Small intestine (tissue), 7 donors: ENCODE measurements around the gene HPCAL1. TPM values are rescaled to one million over a fixed set of nuclear protein-coding genes. Genes with fewer than 3 reads are reported as not detected.
A peak's percentile ranks its signal among the peaks of the same experiment; 100 is the strongest.

ENCODE experiments used
- DNase-seq, 2 donors: peaks; one replicate each; pipeline versions ENCODE4 v3.0.0 to v3.0.0-alpha.2; 2013
- FAIRE-seq: peaks from 2 replicates; lab custom pipeline; 2012; peaks lifted over from hg19 to GRCh38; lab: Jason Lieb, UNC
- H3K27ac ChIP-seq, 3 donors: one replicate each; pipeline ENCODE4 v1.5.1; 2013; ENCODE audit warnings: low read length in 2 of 3, mild to moderate bottlenecking in 2 of 3, control low read depth in 1 of 3, inconsistent platforms in 1 of 3, low read depth in 1 of 3, moderate library complexity in 1 of 3
- H3K27me3 ChIP-seq, 3 donors: one replicate each; pipeline ENCODE4 v1.6.1; 2013; ENCODE audit warnings: low read length in 3 of 3, inconsistent platforms in 1 of 3; ENCODE audit not compliant: control insufficient read depth in 3 of 3, insufficient read depth in 3 of 3
- H3K36me3 ChIP-seq, 3 donors: one replicate each; pipeline ENCODE4 v1.6.1; 2013; ENCODE audit warnings: low read length in 3 of 3, inconsistent platforms in 1 of 3, low read depth in 1 of 3, mild to moderate bottlenecking in 1 of 3, moderate library complexity in 1 of 3; ENCODE audit not compliant: control insufficient read depth in 3 of 3, insufficient read depth in 2 of 3
- H3K4me1 ChIP-seq, 3 donors: one replicate each; pipeline ENCODE4 v1.6.1; 2013; ENCODE audit warnings: low read length in 2 of 3, inconsistent platforms in 1 of 3, low read depth in 1 of 3, mild to moderate bottlenecking in 1 of 3, moderate library complexity in 1 of 3; ENCODE audit not compliant: control insufficient read depth in 3 of 3, insufficient read depth in 2 of 3
- H3K4me3 ChIP-seq, 3 donors: one replicate each; pipeline ENCODE4 v1.5.1; 2013; ENCODE audit warnings: low read length in 3 of 3, control low read depth in 1 of 3, inconsistent platforms in 1 of 3, low read depth in 1 of 3, mild to moderate bottlenecking in 1 of 3, moderate library complexity in 1 of 3
- H3K9me3 ChIP-seq, 2 donors: one replicate each; pipeline ENCODE4 v1.6.1; 2013; ENCODE audit warnings: low read depth in 1 of 2, low read length in 1 of 2; ENCODE audit not compliant: control insufficient read depth in 2 of 2, insufficient read depth in 1 of 2
- WGBS, 3 donors: extraction: QIAGEN DNeasy Blood & Tissue Kit; methylation state at CpG; one replicate each; pipeline ENCODE4 v1.1.7; 2013; 5-methylcytosine and 5-hydroxymethylcytosine counted together
- polyA plus RNA-seq, 4 donors: library from polyadenylated mRNA; stranded (reverse) in 3 of 4; unstranded in 1 of 4; fragments of 200-250 nt in 3 of 4; fragments of 120-200 nt in 1 of 4; gene quantifications; one replicate each; pipeline versions ENCODE4 v1.2.1 to v1.2.3, GENCODE V29; 2013
- donor health status: healthy with polysubstance abuse.
- donor health status: control.
- donor health status: control.
- donor health status: Bipolar disorder and iron deficiency.
- donor health status: healthy.

HPCAL1 gene
- polyA plus RNA-seq, 4 donors, result 82.3 to 142 (median 94.2) TPM

DNA sequence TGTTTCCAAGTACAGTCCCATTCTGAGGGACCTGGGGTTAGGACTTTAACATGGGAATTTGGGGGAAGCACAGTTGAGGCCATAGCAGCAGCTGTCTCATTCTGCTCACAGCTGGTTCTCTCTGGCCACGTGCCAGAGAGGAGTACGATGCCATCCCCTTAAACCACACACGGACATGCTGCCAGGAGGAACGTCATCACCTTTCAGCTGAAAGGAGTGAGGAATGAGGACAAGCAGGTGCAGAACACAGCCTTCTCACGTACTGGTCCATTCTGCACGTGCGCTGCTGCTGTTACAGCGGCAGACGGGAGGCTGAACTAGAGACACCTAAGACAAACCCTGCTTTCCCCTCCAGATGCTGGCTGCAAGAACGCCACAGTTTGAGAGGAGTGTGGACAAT lies 111.9 kb downstream of the HPCAL1 start:
- H3K36me3 ChIP-seq, result peaks cover 0 to 60% (median 0%) of the 10 kb centered on the region in 3 donors
- WGBS, 3 donors, result 18 to 56% (median 34%) methylated on average over 10 of the region's 10 CpGs
- H3K4me1 ChIP-seq, result peaks cover 0 to 50% (median 7%) of the 10 kb centered on the region in 3 donors

DNA sequence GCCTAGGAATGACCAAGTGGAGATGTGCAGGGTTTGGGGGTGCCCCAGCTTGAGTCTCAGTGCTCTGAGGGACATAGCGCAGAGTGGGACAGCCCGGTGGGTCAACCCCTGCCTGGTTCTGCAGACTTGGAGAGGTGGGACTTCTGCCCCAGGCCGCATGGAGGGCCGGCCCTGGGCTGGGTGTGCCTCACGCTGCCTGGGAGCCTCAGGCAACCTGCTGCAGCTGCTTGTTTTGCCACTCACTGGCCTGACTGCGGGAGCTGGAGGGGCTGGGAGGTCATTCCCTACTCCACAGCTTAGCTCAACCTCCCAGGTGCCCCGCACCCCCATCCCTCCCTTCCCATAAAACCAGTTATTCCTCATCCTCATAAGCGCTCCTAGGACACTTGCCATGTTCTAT lies 112.3 kb downstream of the HPCAL1 start:
- DNase-seq, result no peak
- 53 to 81% (median 65%) methylated on average over 6 to 8 of the region's 8 CpGs for WGBS, 3 donors
- peak overlapping the region in 1 of 3 donors; percentile 36 for H3K27ac ChIP-seq
- peaks cover 0 to 62% (median 2%) of the 10 kb centered on the region in 3 donors for H3K36me3 ChIP-seq
- FAIRE-seq, result no peak
- peaks cover 0 to 9% of the 10 kb centered on the region in 2 donors for H3K9me3 ChIP-seq
- no peak overlapping the region for H3K4me3 ChIP-seq
- H3K4me1 ChIP-seq, result peaks cover 0 to 47% (median 7%) of the 10 kb centered on the region in 3 donors
- H3K27me3 ChIP-seq, result no peaks in the 10 kb centered on the region

More for the DNA sequence above, 111.9 kb downstream of the HPCAL1 start:
- Histone ChIP-seq H3K27me3 (no peaks in the 10 kb centered on the region), H3K4me3 (no peak overlapping the region), H3K27ac (peak overlapping the region; percentile 36 to 71 (median 53)), H3K9me3 (peaks cover 0 to 9% of the 10 kb centered on the region in 2 donors)
- DNase-seq, result peak in 1 of 2 donors; percentile 54
- FAIRE-seq, result no peak

DNA sequence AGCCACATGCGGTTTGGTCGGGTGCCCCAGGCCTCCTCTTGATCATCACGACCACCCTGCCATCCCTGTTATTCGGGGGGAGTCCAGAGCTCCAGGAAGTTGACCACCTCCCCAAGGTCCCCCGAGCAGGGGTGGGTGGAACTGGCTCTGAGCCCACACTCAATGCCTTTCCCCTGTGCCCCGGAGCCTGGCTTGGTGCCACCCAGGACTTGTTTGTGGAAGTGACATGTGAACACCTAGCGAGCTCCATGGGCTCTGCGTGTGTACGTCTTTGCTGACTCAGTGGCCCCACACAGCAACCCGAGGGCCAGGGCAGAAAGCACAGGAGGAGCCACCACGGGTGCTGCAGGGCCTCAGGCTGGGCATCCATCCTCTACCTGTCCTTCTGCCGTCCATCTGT lies 112.9 kb downstream of the HPCAL1 start:
- 51 to 69% (median 66%) methylated on average over 12 of the region's 12 CpGs for WGBS, 3 donors
- H3K9me3 ChIP-seq, result peaks cover 0 to 9% of the 10 kb centered on the region in 2 donors
- no peak overlapping the region for H3K4me3 ChIP-seq
- H3K27ac ChIP-seq, result no peak overlapping the region
- no peaks in the 10 kb centered on the region for H3K27me3 ChIP-seq
- peaks cover 0 to 41% (median 7%) of the 10 kb centered on the region in 3 donors for H3K4me1 ChIP-seq
- FAIRE-seq, result no peak
- H3K36me3 ChIP-seq, result peaks cover 0 to 65% (median 4%) of the 10 kb centered on the region in 3 donors
- DNase-seq, result no peak

DNA sequence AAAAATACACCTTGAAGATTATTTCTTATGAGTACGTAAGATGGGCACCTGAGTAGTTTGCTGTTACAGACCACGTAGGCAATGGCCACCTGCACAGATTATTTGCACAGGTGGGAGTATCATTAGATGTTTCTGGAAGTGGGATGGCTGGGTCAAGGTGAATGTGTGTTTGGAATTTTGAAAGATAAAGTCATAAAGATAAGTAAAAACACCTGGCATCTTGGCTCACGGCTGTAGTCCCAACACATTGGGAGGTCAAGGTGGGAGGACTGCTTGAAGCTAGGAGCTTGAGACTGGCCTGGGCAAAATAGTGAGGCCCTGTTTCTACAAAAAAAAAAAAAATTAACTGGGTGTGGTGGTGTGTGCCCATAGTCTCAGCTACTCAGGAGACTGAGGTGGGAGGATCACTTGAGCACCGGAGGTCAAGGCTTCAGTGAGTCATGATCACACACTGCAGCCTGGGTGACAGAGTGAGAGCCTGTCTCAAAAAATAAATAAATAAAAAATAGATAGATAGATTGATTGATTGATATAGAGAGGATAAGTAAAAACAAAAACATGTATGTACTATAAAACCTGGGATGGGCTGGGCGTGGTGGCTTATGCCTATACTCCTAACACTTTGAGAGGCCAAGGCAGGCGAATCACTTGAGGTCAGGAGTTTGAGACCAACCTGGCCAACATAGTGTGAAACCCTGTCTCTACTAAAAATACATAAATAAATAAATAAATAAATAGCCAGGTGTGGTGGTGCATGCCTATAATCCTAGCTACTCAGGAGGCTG lies 115.0 kb downstream of the HPCAL1 start:
- WGBS, 3 donors, result 22 to 57% (median 55%) methylated on average over 6 of the region's 6 CpGs
- no peaks in the 10 kb centered on the region for H3K27me3 ChIP-seq
- H3K36me3 ChIP-seq, result peaks cover 0 to 66% (median 4%) of the 10 kb centered on the region in 3 donors
- no peak overlapping the region for H3K27ac ChIP-seq
- H3K9me3 ChIP-seq, result no peaks in the 10 kb centered on the region
- H3K4me1 ChIP-seq, result peaks cover 0 to 30% (median 7%) of the 10 kb centered on the region in 3 donors
- no peak for FAIRE-seq
- H3K4me3 ChIP-seq, result no peak overlapping the region
- peak; percentile 66 to 69 for DNase-seq

DNA sequence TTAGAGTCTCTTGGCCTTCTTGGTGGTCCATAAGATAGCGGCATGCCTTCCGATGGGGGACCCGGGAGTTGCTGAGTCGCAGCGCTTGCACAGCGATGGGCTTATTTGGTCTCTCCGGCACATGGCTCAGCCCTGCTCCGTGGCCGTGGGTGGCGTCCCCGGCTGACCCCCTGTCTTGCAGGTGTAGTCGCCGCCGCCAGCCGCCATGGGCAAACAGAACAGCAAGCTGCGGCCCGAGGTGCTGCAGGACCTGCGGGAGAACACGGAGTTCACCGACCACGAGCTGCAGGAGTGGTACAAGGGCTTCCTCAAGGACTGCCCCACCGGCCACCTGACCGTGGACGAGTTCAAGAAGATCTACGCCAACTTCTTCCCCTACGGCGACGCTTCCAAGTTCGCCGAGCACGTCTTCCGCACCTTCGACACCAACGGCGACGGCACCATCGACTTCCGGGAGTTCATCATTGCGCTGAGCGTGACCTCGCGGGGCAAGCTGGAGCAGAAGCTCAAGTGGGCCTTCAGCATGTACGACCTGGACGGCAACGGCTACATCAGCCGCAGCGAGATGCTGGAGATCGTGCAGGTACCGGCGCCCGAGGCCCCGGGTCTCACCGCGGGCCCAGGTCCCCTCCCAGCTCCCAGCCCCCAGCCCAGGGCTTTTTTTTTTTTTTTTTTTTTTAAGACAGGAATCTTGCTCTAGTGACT lies 117.0 kb downstream of the HPCAL1 start:
- no peak for DNase-seq

DNA sequence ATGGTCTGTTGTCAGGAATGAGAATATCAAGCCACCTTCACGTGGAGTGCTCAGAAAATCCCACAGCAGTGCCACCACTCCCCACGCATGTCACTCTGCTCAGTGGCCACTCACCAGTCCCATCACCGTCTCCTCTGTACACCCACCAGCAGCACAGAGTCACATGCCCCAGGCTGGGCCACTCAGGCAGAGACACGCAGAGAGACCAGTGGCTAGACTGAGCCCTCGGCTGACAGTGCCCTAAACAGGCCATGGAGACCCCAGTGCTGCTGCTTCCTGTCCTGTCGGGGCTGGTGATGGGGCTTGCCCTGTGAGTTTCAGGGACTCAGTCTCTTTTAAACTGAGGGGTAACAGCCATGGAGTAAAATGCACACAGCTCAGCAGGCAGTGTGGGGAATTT lies 119.5 kb downstream of the HPCAL1 start:
- no peak for DNase-seq

More for the DNA sequence above, 117.0 kb downstream of the HPCAL1 start:
- no peak for FAIRE-seq
- peaks cover 0 to 11% (median 1%) of the 10 kb centered on the region in 3 donors for H3K4me1 ChIP-seq
- no peaks in the 10 kb centered on the region for H3K27me3 ChIP-seq
- no peaks in the 10 kb centered on the region for H3K9me3 ChIP-seq
- H3K36me3 ChIP-seq, result peaks cover 6 to 72% (median 8%) of the 10 kb centered on the region in 3 donors
- no peak overlapping the region for H3K27ac ChIP-seq
- WGBS, 3 donors, result 96 to 97% (median 97%) methylated on average over 54 of the region's 54 CpGs
- no peak overlapping the region for H3K4me3 ChIP-seq

DNA sequence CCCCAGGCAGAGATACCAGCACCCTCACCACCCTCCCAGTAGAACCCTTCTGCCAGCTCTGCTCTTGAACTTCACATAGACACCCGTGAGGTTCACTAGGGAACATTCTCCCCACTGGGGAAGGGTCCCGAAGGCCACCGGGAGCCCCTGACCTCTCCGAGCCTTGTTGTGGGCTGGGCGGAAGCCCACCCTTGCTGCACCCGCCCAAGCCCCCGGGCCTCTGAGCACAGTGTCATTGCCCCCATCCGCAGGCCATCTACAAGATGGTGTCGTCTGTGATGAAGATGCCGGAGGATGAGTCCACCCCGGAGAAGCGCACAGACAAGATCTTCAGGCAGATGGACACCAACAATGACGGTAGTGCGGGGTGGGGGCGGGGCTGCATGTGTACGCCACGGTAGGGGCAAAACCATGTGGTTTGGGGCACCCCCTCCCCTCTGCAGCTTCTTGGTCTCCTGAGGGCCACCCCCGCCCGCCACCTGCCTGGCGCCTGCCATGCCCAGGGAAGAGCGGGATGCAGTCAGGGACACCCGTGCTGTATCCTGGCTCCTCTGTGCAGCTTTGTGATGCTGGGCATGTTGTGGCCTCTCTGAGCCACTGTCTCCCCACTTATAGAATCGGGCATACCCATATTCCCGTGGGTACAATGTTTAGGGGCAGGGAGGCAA lies 120.2 kb downstream of the HPCAL1 start:
- no peak for DNase-seq

More for the DNA sequence above, 119.5 kb downstream of the HPCAL1 start:
- WGBS, 3 donors, result 83 to 95% (median 94%) methylated on average over 6 of the region's 6 CpGs
- Histone ChIP-seq H3K36me3 (peaks cover 6 to 81% (median 12%) of the 10 kb centered on the region in 3 donors), H3K4me1 (peaks cover 0 to 4% (median 0%) of the 10 kb centered on the region in 3 donors), H3K9me3 (no peaks in the 10 kb centered on the region), H3K27me3 (no peaks in the 10 kb centered on the region), H3K27ac (no peak overlapping the region), H3K4me3 (no peak overlapping the region)
- FAIRE-seq, result no peak

DNA sequence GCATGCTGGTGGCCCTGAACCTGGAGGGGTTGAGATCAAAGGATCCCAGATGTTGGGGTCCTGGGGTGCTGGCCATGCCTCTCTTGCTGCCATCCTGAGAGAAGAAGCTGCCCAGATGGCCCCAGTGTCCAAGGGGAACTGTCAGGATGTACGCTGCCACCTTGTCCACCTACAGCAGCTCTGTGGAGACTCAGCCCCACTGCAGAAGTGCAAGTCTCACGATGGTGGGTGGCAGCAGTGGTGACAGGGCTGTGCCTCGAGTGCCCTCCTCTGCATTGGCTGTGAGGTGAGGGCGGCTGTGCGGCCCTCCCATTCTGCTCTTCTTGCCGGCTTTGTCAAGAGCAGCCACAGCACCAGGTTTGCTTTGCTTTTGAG lies 120.7 kb downstream of the HPCAL1 start:
- peaks cover 6 to 92% (median 12%) of the 10 kb centered on the region in 3 donors for H3K36me3 ChIP-seq
- H3K27ac ChIP-seq, result no peak overlapping the region
- H3K4me1 ChIP-seq, result peaks cover 0 to 9% (median 0%) of the 10 kb centered on the region in 3 donors
- 78 to 93% (median 86%) methylated on average over 6 of the region's 6 CpGs for WGBS, 3 donors
- no peaks in the 10 kb centered on the region for H3K27me3 ChIP-seq
- no peaks in the 10 kb centered on the region for H3K9me3 ChIP-seq
- FAIRE-seq, result no peak
- no peak overlapping the region for H3K4me3 ChIP-seq
- no peak for DNase-seq

More for the DNA sequence above, 120.2 kb downstream of the HPCAL1 start:
- Histone ChIP-seq H3K27ac (no peak overlapping the region), H3K4me3 (no peak overlapping the region), H3K9me3 (no peaks in the 10 kb centered on the region), H3K27me3 (no peaks in the 10 kb centered on the region), H3K36me3 (peaks cover 6 to 87% (median 12%) of the 10 kb centered on the region in 3 donors), H3K4me1 (peaks cover 0 to 4% (median 0%) of the 10 kb centered on the region in 3 donors)
- no peak for FAIRE-seq
- WGBS, 3 donors, result 92 to 94% (median 93%) methylated on average over 23 to 24 of the region's 24 CpGs
